Measurements from ENCODE around the gene STX17. TPM values are rescaled to one million over a fixed set of nuclear protein-coding genes. Genes with fewer than 3 reads are reported as not detected.

Gene STX17
- total RNA-seq, 4 donors from 2014 or later: 26.0 to 41.8 (median 37.9) TPM

DNA sequence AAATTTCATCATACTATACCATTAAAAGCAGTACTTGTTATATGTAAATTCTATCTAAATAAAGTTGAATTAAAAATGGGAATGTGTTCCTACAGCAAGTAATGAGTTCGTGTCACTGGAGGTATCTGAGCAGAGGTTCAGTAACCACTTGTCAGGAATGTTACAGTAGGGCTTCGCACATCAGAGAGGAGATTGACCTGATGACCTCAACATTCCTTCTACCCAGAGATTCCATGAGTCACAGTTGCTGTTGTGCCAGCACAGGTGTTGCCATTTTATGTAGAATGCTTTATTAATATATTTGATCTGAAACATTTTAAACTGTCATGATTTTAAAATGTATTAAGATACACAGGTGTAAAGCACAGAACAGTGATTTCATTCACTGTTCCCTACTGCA is 60.3 kb downstream of the STX17 start:
- TF ChIP-seq, protein P1, sequence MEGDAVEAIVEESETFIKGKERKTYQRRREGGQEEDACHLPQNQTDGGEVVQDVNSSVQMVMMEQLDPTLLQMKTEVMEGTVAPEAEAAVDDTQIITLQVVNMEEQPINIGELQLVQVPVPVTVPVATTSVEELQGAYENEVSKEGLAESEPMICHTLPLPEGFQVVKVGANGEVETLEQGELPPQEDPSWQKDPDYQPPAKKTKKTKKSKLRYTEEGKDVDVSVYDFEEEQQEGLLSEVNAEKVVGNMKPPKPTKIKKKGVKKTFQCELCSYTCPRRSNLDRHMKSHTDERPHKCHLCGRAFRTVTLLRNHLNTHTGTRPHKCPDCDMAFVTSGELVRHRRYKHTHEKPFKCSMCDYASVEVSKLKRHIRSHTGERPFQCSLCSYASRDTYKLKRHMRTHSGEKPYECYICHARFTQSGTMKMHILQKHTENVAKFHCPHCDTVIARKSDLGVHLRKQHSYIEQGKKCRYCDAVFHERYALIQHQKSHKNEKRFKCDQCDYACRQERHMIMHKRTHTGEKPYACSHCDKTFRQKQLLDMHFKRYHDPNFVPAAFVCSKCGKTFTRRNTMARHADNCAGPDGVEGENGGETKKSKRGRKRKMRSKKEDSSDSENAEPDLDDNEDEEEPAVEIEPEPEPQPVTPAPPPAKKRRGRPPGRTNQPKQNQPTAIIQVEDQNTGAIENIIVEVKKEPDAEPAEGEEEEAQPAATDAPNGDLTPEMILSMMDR (IDR thresholded peaks at IDR 0.05; ENCODE audit: low read depth): no peak

DNA sequence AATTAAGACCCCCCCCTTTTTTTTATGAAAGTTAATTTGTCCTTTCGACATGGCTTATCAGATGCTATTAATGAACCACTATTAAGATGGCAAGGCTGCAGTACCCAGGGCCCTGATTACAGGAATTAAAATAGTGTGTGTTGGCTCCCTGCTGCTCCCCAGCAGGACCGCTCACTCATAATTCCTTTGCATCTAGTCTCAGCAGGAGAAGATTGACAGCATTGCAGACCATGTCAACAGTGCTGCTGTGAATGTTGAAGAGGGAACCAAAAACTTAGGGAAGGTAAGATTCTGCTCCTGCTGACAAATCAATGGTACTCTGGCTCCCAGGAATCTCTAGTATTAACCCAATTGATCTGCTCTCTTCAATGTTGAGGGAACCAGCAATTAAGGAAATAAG is 61.0 kb downstream of the STX17 start:
- TF ChIP-seq, protein P1 (IDR thresholded peaks at IDR 0.05; ENCODE audit: low read depth): no peak

DNA sequence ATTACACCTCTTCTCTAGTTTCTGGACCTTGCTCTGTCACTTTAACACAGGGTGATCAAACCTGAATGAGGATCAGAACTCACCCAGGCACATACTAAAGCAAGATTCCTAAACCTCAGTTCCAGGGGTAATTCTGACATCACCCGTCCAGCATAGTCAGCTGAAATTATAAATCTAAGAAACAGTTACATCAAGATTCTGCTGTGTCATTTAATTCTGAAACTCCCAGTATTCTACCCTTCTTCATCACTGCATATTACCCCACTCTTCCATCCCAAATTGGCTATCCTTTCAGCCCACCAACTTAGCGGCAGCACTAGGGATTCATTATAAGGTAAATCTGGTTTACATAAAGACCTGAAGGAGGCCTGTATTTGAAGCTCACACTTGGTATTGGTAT is 64.0 kb downstream of the STX17 start:
- TF ChIP-seq, protein P1 (IDR thresholded peaks at IDR 0.05; ENCODE audit: low read depth): no peak

DNA sequence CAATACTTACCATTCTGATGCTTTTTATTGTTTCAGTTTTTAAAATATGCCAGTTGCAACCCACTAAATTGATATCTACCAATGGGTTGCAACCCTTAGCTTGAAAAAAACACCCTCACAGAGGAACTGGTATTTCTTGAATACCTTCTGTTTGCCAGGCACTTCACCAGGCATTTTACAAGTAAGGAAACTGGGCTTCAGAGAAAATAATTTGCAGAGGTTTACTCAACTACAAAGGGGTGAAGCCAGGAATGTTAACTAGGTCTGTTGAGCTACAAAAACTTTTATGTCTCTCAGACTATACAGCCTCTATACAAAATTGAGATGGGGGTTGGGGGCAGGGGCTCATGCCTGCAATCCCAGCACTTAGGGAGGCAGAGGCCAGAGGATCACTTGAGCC is 65.0 kb downstream of the STX17 start:
- TF ChIP-seq, protein P1 (IDR thresholded peaks at IDR 0.05; ENCODE audit: low read depth): no peak

DNA sequence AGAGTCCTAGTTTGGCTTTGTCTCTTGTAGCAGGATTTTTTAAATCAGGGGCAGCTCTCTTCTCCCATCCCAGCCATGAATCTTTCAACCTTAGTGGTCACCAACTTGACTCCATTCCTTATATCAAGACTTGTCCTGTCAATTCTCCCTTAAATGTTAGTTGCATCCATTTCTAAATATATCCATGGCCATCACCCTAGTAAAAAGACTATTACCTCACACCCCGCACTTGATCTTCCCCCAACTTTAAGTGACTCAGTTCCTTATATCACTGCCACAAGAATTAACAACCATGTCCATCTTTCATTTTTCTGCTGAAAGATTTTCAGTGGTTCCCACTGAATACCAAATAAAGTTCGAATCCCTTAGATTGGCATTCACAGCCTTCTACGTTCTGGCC is 67.0 kb downstream of the STX17 start:
- TF ChIP-seq, protein P1 (IDR thresholded peaks at IDR 0.05; ENCODE audit: low read depth): no peak

DNA sequence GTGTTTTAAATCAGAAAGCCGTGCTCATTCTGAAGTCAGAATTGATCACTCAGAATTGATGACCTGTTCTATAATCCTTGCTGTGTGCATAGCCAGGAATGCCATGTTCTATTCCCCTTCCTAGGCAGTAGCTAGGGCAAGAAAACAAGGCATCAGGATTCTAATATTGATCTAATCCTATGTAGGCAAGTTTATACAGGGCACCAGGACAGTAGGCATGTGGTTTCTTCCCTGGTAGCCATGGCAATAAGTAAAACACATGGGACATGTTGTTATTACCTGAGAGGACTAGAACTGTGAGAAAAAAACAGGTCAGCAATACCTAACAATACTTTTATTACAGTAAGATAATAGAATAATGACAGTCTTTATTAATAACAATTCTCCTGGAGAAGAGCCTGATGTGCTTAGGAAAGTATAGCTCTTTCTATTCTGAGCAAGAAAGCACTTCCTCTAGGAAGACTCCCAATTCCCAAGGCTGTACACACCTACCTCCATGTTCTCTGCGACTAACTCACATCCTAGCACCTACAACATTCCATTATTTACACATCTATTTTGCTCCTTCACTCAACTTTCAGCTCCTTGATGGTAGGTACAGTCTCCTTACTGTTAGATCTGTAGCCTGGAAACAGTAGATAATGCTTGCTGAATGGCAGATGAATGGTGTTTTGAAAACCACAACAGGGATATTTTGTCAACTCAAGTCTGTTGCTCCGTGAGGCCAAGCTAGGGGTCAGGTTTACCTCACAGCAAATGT is 70.8 kb downstream of the STX17 start:
- TF ChIP-seq, protein P1 (IDR thresholded peaks at IDR 0.05; ENCODE audit: low read depth): no peak

DNA sequence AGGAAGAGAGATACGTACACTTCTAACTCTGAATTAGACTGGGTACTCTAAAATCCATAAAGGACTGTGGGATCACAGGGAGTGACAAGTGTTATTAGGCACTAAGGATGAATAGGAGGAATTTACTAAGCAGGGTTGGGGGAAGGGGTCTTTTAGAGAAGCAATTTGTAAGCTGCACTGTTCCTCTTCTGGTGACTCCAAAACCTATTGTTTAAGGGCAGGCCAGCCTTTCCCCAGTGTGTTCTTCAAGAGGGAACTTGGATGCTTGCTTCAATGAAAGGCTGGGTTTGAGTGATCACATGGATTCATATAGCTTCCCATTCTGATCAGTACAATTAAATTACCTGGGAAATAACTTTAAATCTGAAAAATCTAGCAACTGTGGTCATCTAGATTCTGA is 71.8 kb downstream of the STX17 start:
- TF ChIP-seq, protein P1 (IDR thresholded peaks at IDR 0.05; ENCODE audit: low read depth): no peak

All from subcutaneous adipose tissue (tissue), 4 donors.